Neural crest cell (in vitro differentiated cells): ENCODE data around the gene ASTL. TPM values are rescaled to one million over a fixed set of nuclear protein-coding genes. Genes with fewer than 3 reads are reported as not detected.

Experiments
- DNase-seq: peaks from one replicate; pipeline ENCODE4 v3.0.0; 2021; ENCODE audit warnings: low read depth, mixed read lengths, low spot score
- H3K27ac Mint-ChIP-seq: one replicate; pipeline ENCODE4 v1.8.0; 2021; ENCODE audit warnings: mild to moderate bottlenecking, mixed read lengths; ENCODE audit not compliant: unreplicated experiment
- H3K27me3 Mint-ChIP-seq: 2 replicates; pipeline ENCODE4 v1.8.0; 2021; ENCODE audit warnings: low read depth, mild to moderate bottlenecking, mixed read lengths
- H3K36me3 Mint-ChIP-seq: 2 replicates; pipeline ENCODE4 v1.8.0; 2021; ENCODE audit warnings: low read depth, mild to moderate bottlenecking, mixed read lengths
- H3K4me1 Mint-ChIP-seq: 2 replicates; pipeline ENCODE4 v1.8.0; 2021; ENCODE audit warnings: mixed read lengths
- H3K4me3 Mint-ChIP-seq: one replicate; pipeline ENCODE4 v1.8.0; 2021; ENCODE audit warnings: mild to moderate bottlenecking, mixed read lengths
- H3K9me3 Mint-ChIP-seq: 2 replicates; pipeline ENCODE4 v1.8.0; 2021; ENCODE audit warnings: mixed read lengths
- CTCF ChIP-seq: fragments of 200-600 bp; sonication (generic); conservative IDR thresholded peaks from 2 replicates; pipeline ENCODE4 v1.5.0; 2021; ENCODE audit warnings: antibody characterized with exemption, mild to moderate bottlenecking
- total RNA-seq: library from RNA; stranded (reverse); gene quantifications from 2 replicates; pipeline ENCODE4 v1.2.1, GENCODE V29; 2021

The ASTL gene
- total RNA-seq, 1 donor from 2014 or later, result not detected

DNA sequence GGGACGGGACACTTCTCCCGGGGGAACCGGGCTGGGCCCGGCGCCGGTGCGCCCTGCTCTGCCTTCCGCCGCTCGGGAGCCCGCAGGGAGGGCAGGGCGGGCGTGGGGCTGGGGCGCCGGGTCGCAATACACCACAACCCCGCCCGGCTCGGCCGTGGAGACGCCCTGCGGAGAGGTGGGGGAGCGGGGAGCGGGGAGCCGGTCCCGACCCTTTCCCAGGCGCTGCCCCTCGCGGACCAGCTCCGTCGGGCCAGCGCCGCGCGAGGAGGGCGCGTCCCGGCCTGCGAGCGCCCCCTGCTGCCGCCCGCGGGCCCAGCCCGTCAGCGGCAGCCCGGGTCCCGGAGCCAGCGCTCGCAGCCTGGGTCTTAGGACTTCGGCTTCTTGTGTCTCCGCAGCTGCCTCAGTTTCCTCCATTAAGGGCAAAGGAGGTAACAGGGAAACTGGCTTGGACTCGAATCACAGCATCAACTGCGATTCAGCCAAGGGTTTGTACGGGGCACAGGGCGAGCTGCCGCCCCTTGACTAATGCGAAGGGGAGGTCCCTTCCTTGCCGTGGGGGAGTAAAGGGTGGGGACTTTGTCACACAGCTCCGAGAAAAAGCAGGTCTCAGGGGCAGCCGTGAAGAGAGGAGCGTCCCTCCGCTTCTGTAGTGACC, 21.3 kb downstream of the ASTL start:
- Mint-ChIP-seq H3K4me1 (peaks cover 6% of the 10 kb centered on the region), H3K27me3 (peaks cover 50% of the 10 kb centered on the region), H3K36me3 (no peaks in the 10 kb centered on the region), H3K27ac (no peak overlapping the region), H3K4me3 (peak overlapping the region; percentile 81), H3K9me3 (no peaks in the 10 kb centered on the region)
- peak; percentile 92 for TF ChIP-seq CTCF
- peak; percentile 62 for DNase-seq

DNA sequence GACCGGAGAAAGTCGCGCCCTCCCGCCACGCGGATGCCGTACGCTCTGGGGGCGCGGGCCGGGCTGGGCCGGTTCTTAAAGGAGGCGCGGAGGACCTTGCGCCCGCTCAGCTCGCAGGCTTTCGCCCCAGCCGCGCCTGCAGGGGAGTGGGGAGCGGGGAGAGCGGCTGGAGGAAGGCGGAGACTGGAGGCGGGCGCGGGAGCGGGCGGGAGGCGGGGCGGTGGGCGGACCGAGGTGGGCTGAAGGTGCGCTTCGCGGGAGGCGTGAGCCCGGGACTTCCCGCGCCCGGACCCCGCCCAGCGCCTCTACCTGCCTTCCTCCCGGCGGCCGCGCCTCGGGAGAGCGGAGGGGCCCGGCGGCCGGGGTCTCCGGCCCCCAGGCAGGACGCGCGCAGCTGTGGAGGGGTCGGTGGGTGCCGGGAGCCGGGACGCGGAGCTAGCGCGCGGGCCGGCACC, 21.9 kb downstream of the ASTL start, which contains the start of gene ADRA2B:
Gene ADRA2B (minus strand): TSS at position 148 of the 455 bp plus-strand sequence. CDS start 422 bp downstream, outside the sequence.
- no peak for DNase-seq
- H3K27me3 Mint-ChIP-seq, result peaks cover 47% of the 10 kb centered on the region
- TF ChIP-seq CTCF, result no peak
- peak within 1 kb of the TSS; percentile 81 for H3K4me3 Mint-ChIP-seq
- peaks cover 6% of the 10 kb centered on the region for H3K4me1 Mint-ChIP-seq
- H3K9me3 Mint-ChIP-seq, result no peaks in the 10 kb centered on the region
- H3K36me3 Mint-ChIP-seq, result no peaks in the 10 kb centered on the region
- no peak within 1 kb of the TSS for H3K27ac Mint-ChIP-seq

DNA sequence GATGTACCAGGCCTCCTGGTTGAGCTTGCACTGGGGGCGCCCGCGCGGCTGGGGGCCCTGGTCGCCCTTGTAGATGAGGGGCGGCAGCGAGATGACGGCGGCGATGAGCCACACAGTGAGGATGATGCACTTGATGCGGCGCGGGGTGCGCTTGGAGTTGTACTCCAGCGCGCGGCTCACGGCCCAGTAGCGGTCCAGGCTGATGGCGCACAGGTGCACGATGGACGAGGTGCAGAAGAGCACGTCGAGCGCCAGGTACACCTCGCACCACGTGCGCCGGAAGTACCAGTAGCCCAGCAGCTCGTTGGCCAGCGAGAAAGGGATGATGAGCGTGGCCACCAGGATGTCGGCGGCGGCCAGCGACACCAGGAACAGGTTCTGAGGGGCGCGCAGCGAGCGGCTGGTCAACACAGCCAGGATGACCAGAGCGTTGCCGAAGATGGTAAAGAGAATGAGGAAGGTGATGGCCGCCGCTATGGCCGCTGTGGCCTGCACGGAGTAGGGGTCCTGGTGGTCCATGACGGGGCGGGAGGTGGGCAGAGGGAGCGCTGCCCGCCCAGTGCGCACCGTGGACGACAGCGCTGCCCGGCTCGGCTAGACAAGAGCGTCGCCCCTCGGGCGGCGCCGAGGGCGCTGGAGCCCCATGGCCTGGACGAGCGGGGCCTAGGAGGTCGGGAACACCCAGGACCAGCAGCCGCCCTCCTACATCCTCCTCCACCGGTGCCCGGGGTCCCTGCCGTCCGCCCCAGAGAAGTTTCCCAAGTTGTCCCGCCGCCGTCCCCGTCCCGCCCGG, 22.5 kb downstream of the ASTL start:
- H3K4me3 Mint-ChIP-seq, result peak overlapping the region; percentile 73
- no peak overlapping the region for H3K27ac Mint-ChIP-seq
- H3K9me3 Mint-ChIP-seq, result no peaks in the 10 kb centered on the region

DNA sequence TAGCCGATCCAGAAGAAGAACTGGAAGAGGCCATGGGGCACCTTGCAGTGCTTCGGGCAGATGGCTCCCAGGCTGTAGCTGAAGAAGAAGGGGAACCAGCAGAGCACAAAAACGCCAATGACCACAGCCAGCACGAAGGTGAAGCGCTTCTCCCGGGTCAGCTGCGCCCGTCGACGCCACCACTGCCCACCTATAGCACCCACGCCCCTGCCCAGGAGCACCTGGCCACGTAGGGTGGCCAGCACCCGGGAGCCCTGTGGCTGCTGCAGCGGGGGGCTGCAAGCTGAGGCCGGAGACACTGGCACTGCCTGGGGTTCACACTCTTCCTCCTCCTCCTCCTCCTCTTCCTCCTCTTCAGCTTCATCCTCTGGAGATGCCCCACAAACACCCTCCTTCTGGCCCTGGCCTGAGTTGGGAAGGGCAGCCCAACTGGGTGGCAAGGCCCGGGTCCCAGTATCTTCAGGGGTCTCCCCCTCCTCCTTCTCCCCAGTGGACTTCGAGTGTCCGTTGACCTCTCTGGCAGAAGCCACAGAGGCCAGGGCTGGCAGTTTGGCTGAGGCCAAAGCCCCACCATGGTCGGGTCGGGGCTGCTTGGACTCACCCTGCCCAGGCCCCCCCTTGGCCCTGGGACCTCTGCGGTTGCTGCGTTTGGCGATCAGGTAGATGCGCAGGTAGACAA, 23.3 kb downstream of the ASTL start:
- Mint-ChIP-seq H3K27ac (no peak overlapping the region), H3K4me1 (peaks cover 6% of the 10 kb centered on the region), H3K4me3 (peak overlapping the region; percentile 73), H3K27me3 (peaks cover 33% of the 10 kb centered on the region), H3K36me3 (no peaks in the 10 kb centered on the region), H3K9me3 (no peaks in the 10 kb centered on the region)
- no peak for TF ChIP-seq CTCF
- DNase-seq, result no peak

More for the DNA sequence above, 22.5 kb downstream of the ASTL start:
- Mint-ChIP-seq H3K36me3 (no peaks in the 10 kb centered on the region), H3K4me1 (peaks cover 6% of the 10 kb centered on the region), H3K27me3 (peaks cover 41% of the 10 kb centered on the region)
- TF ChIP-seq CTCF, result no peak
- DNase-seq, result no peak

DNA sequence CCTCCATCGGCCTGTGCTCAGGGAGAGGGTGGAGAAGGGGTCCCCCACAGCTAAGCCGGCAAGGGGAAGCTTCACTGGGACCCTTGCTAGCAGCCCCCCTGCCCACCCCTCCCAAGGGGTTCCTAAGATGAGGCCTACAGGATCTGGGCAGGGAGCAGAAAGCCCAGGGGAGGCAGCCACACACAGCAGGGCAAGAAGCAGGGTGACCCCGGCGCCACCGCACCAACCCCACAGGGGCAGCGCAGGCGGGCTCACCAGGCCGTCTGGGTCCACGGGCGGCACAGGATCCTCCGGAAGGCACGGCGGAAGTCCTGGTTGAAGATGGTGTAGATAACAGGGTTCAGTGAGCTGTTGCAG, 23.8 kb downstream of the ASTL start:
- Mint-ChIP-seq H3K9me3 (no peaks in the 10 kb centered on the region), H3K36me3 (no peaks in the 10 kb centered on the region), H3K4me3 (no peak overlapping the region), H3K27ac (no peak overlapping the region), H3K27me3 (peaks cover 28% of the 10 kb centered on the region), H3K4me1 (peaks cover 7% of the 10 kb centered on the region)
- TF ChIP-seq CTCF, result no peak
- DNase-seq, result no peak
